Measurements from ENCODE around the gene RAD18.

DNA sequence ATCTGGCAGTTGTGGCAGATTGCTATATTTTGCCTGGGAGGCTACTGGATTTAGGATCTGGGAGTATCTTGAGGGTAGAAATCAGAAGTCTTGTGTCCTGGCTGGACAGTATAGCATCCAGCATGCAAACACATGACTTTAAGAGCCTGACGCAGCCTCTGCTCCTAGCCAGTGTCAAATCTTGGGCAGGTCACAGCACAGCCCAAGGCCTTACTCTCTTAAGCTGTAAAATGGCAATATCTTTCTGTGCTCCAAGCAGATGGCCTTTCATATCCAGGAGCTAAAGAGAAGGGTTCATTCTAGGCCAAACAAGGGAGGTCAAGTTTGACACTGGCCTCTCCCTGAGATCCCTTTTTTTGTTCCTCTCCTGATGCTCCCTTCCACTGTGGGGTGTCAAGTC, 19.8 kb upstream of the RAD18 start:
- TF ChIP-seq GATA2 (IDR thresholded peaks at IDR 0.05; ENCODE audit: low read depth, low read length) (no peak), GATA3 (IDR thresholded peaks at IDR 0.05; ENCODE audit: low read depth, low read length) (no peak)

All from SH-SY5Y (cell line).